HepG2 (cell line): Measurements from ENCODE around the gene NTM. TPM values are rescaled to one million over a fixed set of nuclear protein-coding genes. Genes with fewer than 3 reads are reported as not detected.

Experiments used
- HNRNPLL ChIP-seq: fragments of 200-400 bp; formaldehyde crosslinking; IDR thresholded peaks from 2 replicates; pipeline ENCODE4 v1.6.1; 2017; ENCODE audit warnings: mild to moderate bottlenecking, low read depth, low read length; ENCODE audit not compliant: poor library complexity, severe bottlenecking
- KDM2A ChIP-seq: sonication (generic); formaldehyde crosslinking; IDR thresholded peaks from 2 replicates; pipeline ENCODE4 v1.4.0; 2020; ENCODE audit warnings: low read depth, missing genetic modification reagents, borderline replicate concordance
- MEIS2 ChIP-seq: sonication (generic); formaldehyde crosslinking; IDR thresholded peaks from 2 replicates; pipeline ENCODE4 v1.9.0; 2021; ENCODE audit warnings: mild to moderate bottlenecking, missing genetic modification reagents
- RAD21 ChIP-seq: fragments of 450-650 bp; formaldehyde crosslinking; IDR thresholded peaks from 2 replicates; pipeline ENCODE4 v1.5.0; 2020; ENCODE audit warnings: mild to moderate bottlenecking
- STAG1 ChIP-seq: sonication (generic); formaldehyde crosslinking; IDR thresholded peaks from 2 replicates; pipeline ENCODE4 v1.4.0; 2020; ENCODE audit warnings: missing genetic modification reagents
- XRCC5 ChIP-seq: fragments of 200-400 bp; formaldehyde crosslinking; optimal IDR thresholded peaks from 2 replicates; pipeline ENCODE3; 2017; ENCODE audit warnings: mild to moderate bottlenecking, low read length
- ZFP91 ChIP-seq: sonication (generic); formaldehyde crosslinking; IDR thresholded peaks from 2 replicates; pipeline ENCODE4 v1.9.0; 2022; ENCODE audit warnings: missing genetic modification reagents, mild to moderate bottlenecking, borderline replicate concordance
- ZNF138 ChIP-seq: sonication (generic); formaldehyde crosslinking; IDR thresholded peaks from 2 replicates; pipeline ENCODE4 v1.5.0; 2020; ENCODE audit warnings: mild to moderate bottlenecking, low read depth, missing genetic modification reagents
- ZNF263 ChIP-seq: sonication (generic); formaldehyde crosslinking; IDR thresholded peaks from 2 replicates; pipeline ENCODE4 v1.4.0; 2020; ENCODE audit warnings: missing genetic modification reagents
- ZNF891 ChIP-seq: sonication (generic); formaldehyde crosslinking; IDR thresholded peaks from 2 replicates; pipeline ENCODE4 v1.5.0; 2020; ENCODE audit warnings: mild to moderate bottlenecking, missing genetic modification reagents
- polyA plus RNA-seq, 8 experiments: library from polyadenylated mRNA; depleted of rRNA in 3 of 8; stranded (reverse) in 7 of 8; unstranded in 1 of 8; fragments of >200 nt; fragmentation: Illumina TruSeq in 4 of 8; extraction: Trizol in 4 of 8; gene quantifications; 2 replicates each; pipeline versions ENCODE4 v1.2.1 to v1.2.3, GENCODE V29; 2011 to 2016; ENCODE audit warnings: low read depth in 4 of 8, missing spikeins in 1 of 8, mixed read lengths in 1 of 8; ENCODE audit not compliant: insufficient read depth in 1 of 8
- total RNA-seq, 5 experiments: library from RNA; depleted of rRNA; stranded (reverse); fragments of >200 nt; fragmentation: Illumina TruSeq; extraction: Trizol; gene quantifications; 2 replicates each; pipeline ENCODE4 v1.2.3, GENCODE V29; 2016; ENCODE audit warnings: low read depth in 1 of 5
- TF ChIP-seq, protein P1 (sequence below): sonication (generic); formaldehyde crosslinking; IDR thresholded peaks from 2 replicates; pipeline ENCODE4 v1.5.0; 2020; ENCODE audit warnings: mild to moderate bottlenecking, missing genetic modification reagents, moderate library complexity
- TF ChIP-seq, protein P2 (sequence below), 2 experiments: sonication (generic) in 1 of 2; formaldehyde crosslinking in 1 of 2; IDR thresholded peaks; 2 replicates each; pipeline versions ENCODE4 v1.4.0 to v1.6.1; 2018 to 2020; ENCODE audit warnings: missing genetic modification reagents in 2 of 2, borderline replicate concordance in 1 of 2, low read depth in 1 of 2, mild to moderate bottlenecking in 1 of 2, missing biosample characterization in 1 of 2

NTM gene
- total and polyA plus RNA-seq, 2 of the 13 experiments (the other 11 are each of a cell fraction or from before 2014, with no cell fraction given), result not detected

DNA sequence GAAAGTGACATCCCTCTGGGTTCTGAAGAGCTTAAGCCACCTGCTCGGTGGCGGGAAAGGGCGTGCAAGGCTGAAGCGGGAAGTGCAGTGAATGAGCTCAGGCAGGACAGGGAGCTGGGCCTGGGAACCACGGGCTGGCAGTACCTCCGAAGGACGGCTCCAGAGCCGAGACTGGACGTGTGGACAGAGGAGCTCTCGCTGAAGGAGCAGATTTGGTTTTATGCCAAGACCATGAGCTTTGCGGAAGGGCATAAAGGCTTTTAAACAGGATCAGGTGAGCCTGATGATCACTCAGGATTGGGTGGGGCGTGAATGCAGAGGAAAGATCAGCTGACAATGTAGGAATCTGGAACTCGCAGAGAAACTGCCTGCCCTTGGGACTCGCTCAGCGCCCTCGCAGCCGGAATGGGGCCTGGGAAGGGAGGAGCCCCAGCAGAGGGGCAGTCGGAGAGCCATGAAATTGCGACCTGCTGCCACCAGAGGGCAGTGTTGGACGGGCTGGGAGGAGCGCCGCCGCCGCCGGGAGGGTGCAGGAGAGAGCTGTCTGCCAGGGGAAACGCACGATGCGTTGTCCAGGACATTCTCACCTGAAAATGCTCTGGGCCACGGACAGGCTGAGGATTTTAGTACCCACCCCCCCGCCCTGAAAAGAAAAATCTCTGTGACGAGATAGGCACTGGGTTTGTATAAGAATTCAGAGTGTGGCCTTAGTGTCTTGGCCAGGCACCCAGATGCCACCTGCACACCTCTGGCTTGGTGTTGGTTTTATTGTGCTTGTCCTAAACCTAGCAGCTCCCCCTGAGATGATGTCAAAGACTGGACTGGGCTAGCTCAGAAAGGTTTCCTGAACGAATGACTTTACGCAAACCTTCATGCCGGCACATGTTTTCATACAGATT, 324.4 kb downstream of the NTM start (continued):
- TF ChIP-seq ZNF891 (CRISPR knock-in tag), result peak; percentile 18; the same call in 1 of the 2 replicates
- peak; percentile 29; the same call in 1 of the 2 replicates for TF ChIP-seq ZFP91
- TF ChIP-seq, protein P1, sequence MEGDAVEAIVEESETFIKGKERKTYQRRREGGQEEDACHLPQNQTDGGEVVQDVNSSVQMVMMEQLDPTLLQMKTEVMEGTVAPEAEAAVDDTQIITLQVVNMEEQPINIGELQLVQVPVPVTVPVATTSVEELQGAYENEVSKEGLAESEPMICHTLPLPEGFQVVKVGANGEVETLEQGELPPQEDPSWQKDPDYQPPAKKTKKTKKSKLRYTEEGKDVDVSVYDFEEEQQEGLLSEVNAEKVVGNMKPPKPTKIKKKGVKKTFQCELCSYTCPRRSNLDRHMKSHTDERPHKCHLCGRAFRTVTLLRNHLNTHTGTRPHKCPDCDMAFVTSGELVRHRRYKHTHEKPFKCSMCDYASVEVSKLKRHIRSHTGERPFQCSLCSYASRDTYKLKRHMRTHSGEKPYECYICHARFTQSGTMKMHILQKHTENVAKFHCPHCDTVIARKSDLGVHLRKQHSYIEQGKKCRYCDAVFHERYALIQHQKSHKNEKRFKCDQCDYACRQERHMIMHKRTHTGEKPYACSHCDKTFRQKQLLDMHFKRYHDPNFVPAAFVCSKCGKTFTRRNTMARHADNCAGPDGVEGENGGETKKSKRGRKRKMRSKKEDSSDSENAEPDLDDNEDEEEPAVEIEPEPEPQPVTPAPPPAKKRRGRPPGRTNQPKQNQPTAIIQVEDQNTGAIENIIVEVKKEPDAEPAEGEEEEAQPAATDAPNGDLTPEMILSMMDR (CRISPR knock-in tag), result peak; percentile 89
- peak; percentile 78; the same call in 1 of the 2 replicates for TF ChIP-seq KDM2A
- no peak for TF ChIP-seq MEIS2 (CRISPR knock-in tag)
- TF ChIP-seq XRCC5, result peak; percentile 83
- TF ChIP-seq ZNF263 (CRISPR knock-in tag), result peak; percentile 96
- TF ChIP-seq HNRNPLL, result peak; percentile 56
- TF ChIP-seq, protein P2, sequence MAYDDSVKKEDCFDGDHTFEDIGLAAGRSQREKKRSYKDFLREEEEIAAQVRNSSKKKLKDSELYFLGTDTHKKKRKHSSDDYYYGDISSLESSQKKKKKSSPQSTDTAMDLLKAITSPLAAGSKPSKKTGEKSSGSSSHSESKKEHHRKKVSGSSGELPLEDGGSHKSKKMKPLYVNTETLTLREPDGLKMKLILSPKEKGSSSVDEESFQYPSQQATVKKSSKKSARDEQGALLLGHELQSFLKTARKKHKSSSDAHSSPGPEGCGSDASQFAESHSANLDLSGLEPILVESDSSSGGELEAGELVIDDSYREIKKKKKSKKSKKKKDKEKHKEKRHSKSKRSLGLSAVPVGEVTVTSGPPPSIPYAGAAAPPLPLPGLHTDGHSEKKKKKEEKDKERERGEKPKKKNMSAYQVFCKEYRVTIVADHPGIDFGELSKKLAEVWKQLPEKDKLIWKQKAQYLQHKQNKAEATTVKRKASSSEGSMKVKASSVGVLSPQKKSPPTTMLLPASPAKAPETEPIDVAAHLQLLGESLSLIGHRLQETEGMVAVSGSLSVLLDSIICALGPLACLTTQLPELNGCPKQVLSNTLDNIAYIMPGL (CRISPR knock-in tag; IDR thresholded peaks at IDR 0.05; ENCODE audit: borderline replicate concordance in 1 of 2, low read depth in 1 of 2), result peak in 1 of 2 experiments; percentile 49; a peak in 1 of 4 replicates
- TF ChIP-seq STAG1 (CRISPR knock-in tag), result peak; percentile 64
- TF ChIP-seq ZNF138, result no peak
- TF ChIP-seq RAD21 (CRISPR knock-in tag), result peak; percentile 48
